Fibroblast of skin of left biceps (primary cell): ENCODE results near the gene MIF.
"Not testable (repeated sequence)": the region's sequence is repeated elsewhere in the genome, so short reads cannot be mapped to it uniquely, and the experiment has no call there.

Source experiments
- DNase-seq, 2 experiments: peaks; one replicate each; pipeline ENCODE4 v3.0.0-alpha.2; 2013; ENCODE audit warnings: low read depth in 2 of 2

Gene MIF

DNA sequence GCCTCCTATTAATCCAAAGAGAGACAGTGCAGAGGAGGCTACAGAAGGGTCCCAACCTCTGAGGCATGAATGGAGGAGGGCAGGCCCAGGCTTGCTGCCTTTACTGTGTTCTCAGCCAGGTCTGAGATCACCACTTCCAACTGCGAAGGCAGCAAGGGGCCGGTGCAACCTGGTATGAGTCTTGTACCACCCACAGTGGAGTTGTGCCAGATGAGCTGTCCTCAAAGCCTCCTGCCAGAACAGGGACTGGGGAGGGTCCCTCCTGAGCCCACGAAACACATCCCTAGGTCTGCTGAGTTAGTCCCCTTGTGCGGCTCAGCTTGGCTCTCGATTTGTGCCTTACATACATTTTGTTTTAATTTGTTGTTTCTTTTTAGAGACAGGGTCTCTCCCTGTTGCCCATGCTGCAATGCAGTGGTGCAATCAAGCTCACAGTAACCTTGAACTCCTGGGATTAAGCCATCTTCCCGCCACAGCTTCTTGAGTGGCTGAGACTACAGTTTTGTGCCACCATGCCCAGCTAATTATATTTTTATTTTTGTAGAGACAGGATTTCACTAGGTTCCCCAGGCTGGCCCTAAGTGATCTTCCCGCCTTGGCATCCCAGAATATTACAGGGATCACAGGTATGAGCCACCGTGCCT is 9.3 kb downstream of the MIF start:
- DNase-seq: no peak

DNA sequence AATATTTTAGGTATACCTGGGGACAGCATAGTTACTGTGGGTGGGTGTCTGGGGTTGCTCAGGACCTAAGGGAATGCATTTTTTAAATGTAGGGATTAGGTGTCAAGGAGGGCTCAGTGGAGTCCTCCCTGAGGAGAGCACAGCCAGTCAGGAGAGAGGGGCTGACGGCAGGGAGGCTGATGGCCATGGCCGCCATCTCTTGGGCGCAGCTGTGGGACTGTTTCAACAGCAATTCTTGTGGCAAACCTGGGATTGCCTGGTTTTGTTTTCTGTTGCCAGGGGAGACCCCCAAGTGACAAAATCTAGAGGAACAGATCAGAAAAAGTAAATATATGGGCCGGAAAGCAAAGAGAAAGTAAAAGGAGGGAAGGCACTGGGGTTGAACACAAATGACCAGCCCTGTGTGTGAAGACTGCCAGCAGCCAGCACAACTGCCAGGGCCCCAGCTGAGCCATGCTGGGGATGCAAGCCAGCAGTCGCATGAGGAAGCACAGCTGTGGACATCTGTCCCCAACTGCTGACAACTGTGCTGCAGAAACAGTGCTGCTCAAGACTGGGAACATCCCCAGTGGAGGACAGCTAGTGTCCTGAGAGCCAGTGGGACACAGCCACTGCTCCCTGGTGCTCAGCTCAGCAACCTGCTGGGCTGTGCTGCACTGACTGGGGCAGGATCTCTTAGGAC is 10.5 kb downstream of the MIF start:
- DNase-seq: no peak

DNA sequence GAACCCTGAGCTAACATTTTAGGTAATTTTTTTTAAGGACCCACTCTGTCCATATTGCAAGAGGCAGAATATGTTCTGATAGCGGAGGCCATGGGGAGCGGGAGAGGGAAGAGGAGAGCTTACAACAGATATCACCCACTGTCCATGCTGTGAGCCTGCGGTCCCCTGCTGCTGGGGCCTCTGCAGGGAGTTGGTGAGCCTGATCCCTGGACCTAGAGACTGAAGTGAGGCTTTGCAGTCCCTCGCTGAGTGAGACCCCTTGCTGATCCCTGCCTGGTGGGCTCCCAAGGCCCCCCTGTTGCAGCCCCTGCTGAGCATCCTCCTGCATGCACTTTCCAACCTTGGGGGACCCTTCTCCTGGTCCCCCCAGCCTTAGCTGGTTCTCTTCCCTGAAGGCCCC is 12.5 kb downstream of the MIF start:
- DNase-seq: no peak

DNA sequence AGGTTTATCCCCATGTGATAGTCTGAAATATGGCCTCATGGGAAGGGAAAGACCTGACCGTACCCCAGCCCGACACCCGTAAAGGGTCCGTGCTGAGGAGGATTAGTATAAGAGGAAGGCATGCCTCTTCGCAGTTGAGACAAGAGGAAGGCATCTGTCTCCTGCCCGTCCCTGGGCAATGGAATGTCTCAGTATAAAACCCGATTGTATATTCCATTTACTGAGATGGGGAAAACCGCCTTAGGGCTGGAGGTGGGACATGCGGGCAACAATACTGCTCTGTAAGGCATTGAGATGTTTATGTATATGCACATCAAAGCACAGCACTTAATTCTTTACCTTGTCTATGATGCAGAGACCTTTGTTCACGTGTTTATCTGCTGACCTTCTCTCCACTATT is 13.2 kb downstream of the MIF start:
- not testable (repeated sequence) for DNase-seq

DNA sequence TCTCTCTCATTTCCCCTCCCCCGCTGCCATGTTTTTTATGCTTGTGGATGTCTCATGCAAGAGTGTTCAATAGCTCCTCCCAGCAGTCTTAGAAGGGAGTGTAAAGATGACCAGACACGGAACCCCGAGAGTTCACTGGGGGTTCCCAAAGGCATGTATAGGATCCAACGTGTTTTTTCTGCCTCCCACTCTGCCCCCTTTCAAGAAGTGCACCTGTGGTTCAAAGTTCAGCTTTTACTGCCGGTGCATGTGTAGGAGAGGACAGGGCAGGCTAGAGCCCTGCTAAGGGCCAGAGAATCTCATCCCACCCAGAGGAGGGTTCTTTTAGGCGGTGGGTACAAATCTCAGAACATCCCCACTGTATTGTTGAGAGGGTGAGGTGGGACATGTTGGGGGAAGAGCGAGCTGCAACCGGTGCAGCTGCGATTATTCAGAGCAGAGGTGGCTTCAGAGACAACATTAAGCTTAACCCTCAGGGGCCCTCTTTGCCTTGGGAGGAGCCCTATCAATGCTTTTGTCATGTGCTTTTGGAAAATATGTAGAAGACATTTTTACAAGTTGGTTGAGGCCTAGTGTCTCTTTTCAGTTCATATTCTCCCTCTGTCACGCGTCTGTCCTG is 14.5 kb downstream of the MIF start:
- no peak for DNase-seq

DNA sequence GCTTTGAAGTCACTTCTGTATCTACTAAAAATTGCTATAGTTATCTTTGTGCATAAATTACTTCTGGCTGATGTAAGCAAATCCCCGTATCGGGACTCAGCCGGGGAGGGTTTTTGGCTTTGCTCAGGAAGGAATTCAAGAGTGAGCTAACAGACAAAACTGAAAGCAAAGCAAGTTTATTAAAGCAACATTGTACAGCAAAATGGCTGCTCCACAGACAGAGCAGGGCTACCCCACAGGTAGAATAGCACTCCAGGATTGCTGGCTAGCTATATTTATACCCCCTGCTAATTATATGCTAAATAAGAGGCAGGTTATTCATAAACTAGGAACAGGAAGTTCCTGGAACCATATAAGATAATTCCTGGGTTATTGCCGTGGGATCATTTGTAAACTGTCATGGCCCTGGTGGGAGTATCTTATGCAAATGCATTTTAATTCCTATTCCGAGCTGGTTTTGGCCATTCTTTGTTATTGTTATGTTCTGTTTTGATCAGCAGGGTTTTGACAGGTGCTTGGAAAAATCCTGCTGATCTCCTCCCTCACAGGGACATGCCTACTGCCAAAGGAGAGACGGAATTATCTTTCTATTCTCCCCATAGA is 15.2 kb downstream of the MIF start:
- no peak for DNase-seq

DNA sequence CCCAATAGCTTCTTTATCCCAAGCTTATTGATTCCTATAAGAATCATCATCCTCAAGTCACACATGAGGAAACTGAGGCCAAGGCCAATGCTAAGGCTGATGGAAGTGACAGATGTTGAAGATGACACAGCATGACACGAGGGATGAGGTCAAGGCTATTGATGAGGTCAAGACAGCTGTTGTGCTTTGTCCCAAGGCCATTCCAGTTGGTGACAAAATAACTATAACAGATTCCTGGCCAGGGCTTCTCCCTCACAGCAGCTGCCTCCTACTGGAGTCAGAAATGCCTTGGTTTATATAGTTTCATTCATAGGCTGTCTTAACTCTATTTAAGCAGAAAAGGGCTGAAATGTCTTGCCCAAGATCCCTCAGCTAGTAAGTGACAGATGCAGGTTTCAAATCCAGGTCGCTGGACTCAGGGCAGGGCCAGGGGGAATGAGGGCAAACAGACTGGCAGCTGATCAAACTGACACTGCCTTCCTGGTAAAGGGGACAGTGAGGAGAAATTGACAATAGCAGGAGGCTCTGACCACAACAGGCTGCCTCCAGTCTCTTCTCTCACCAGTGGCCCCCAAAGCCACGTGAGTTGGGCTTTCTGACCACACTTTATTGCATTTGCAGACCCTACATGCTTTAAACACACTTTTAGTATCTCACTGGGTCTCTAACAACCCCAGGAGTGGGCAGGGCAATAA is 16.5 kb downstream of the MIF start:
- no peak for DNase-seq

DNA sequence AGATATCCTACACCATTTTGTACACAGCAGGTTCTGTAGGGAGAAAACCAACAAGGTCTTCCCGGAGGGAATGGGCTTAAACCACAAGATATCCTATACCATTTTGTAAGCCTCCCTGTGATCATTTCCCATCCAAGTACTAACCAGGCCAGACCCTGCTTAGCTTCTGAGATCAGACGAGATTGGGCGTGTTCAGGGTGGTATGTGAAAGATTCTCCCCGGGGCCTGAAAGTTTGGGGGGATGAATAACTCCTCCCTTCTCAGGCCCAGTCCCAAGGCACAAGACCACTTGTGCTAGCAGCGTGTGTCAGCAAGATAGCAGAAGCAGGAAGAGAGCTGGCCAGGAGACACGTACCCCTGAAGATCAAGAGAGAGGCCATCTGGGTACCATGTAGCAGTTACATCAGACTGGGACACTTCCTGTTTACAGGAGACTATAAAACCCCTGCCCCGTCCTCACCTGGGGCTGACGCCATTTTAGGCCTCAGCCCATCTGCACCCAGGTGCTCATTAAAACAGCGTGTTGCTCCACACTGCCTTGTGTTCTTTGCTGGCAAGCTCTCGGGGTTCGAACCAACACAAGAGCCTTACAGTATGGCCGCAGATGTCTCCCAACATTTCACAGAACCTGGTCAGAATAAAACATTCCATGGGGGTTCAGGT is 17.3 kb downstream of the MIF start:
- DNase-seq: no peak

DNA sequence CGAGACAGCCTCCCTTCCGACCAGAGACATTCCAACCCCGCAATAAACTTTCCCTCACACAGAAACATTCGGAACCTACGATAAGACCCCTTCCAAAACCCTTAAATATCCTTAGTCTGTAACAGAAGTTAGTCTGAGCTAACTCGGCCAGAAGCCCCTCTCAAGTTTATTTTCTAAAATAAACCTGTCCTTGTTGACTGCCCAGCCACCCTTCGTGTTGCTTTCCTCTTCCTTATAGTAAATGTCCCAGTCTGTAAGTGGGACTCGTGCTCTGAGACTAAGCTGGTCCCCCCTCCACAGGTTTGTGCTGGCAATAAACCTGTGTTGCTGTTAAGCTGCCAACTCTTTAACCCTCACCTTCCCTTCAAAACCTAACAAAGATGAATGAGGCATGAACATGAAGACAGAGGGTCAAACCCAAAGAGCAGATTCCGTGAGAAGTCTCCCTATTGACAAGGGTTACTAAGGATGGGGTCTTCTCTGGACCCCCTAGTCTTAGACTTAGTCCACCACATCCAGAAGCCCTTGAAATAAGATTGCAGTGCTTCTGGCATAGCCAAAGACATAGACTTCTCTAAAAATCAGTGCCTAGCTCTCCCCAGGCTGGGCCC is 18.2 kb downstream of the MIF start:
- DNase-seq: no peak

DNA sequence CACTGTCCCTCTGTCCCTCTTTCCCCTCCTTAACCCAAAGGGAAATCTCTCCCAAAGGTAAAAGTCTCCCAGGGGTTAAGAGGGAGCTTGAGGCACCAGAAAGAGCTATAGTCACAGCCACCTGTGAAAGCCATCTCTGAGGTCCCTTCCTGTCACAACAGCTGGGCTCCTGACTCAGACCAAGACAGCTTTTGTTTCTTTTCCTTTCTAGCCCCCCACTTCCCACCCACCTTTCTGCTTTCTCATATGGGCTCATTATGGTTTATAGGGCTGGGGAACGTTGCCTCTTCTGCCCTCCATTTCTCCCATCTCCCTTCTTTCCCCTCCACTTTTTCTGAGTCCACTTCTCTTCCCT is 19.1 kb downstream of the MIF start:
- DNase-seq: no peak

DNA sequence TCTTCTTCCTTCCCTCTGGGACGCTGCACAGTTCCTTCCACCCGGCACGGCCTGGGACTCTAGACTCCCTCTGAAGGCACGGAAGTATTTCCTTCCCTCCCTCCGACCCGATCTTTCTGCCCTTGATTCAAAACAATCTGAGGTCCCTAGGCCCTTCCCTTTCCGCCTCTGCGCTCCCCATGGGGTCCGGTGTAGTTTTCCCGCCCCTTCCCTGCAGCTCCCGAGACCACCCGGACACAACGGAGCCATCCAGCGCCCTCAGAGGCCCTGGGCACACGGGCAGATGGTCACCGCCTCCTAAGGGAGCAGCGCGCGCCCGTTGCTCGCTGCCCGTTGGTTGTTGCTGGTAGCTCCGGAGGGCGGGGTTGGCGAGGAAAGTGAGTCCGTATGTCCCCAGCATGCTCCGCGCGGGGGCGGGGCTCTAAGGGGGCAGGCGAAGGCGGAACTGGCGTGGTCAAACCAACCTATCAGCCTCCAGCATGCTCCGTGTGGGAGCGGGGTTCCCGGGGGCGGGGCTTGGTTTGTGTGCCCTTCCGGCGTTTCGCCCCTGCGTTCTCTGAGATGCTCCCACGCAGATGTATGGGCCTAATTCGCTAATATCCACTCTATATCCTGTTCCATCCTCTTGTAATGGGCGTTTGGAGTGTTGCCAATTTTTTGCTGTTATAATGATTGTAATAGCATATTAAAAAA is 19.6 kb downstream of the MIF start:
- peak; percentile 94 to 95 for DNase-seq

DNA sequence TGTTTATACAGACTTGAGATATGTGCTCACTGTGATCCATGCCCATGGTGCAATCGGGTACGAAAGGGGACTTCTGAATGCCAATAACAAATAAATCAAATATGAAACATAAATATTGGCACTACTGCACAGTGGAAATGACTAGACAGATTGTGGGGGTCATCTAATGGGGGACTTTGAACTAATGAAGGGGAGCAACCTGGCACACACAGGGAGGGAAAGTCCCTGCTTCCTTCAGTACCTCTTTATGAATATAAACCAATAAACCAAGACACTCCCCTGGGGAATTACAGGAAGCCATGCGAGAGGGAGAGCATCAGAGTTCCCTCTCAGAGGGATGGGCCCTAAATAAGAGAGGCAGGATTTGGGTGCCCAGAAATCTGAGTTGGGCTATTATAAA is 21.1 kb downstream of the MIF start:
- DNase-seq: no peak

DNA sequence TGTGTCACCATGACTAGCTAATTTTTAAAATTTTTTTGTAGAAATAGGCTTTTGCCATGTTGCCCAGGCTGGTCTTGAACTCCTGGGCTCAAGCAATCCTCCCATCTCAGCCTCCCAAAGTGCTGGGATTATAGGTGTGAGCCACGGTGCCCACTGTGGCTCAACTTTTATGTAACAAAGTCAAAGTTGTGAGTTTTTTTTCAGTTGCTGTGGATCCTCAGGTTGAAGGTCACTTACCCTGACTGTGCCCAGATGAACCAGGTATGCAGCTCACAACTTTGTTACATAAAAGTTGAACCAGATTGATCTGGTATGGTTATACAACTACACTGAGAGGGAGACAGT is 26.1 kb downstream of the MIF start:
- not testable (repeated sequence) for DNase-seq

DNA sequence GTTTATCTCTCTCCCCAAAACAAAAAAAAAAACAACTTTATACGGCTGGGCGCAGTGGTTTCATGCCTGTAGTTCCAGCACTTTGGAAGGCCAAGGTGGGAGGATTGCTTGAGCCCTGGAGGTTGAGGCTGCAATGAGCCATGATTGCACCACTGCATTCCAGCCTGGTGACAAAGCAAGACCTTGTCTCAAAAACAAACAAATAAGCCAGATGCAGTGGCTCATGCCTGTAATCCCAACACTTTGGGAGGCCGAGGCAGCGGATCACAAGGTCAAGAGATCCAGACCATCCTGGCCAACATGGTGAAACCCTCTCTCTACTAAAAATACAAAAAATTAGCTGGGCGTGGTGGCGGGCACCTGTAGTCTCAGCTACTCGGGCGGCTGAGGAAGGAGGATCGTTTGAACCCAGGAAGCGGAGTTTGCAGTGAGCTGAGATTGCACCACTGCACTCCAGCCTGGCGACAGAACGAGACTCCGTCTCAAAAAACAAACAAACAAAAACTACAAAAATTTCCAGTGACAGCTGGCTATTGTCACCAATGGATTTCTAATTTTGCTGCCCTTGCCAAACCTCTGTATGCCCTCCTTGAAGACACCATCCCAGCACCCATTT is 27.5 kb downstream of the MIF start:
- not testable (repeated sequence) for DNase-seq

DNA sequence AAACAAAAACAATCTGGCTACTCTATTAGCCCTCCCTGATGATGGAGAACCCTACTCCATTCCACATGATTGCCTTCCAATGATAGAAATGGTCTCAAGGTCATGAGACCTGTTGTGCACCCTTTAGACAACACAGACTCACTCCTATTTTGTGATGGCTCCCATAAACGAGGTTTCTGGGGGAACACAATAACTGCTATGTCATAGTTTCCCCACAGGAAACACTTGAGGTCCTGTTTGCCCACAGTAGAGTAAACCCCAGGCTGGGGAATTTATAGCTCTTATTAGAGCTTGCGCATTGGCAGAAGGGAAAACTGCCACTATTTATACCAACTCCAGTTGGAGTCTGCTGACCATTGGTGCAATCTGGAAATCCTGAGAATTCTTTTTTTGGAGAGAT is 28.7 kb downstream of the MIF start:
- DNase-seq: no peak

DNA sequence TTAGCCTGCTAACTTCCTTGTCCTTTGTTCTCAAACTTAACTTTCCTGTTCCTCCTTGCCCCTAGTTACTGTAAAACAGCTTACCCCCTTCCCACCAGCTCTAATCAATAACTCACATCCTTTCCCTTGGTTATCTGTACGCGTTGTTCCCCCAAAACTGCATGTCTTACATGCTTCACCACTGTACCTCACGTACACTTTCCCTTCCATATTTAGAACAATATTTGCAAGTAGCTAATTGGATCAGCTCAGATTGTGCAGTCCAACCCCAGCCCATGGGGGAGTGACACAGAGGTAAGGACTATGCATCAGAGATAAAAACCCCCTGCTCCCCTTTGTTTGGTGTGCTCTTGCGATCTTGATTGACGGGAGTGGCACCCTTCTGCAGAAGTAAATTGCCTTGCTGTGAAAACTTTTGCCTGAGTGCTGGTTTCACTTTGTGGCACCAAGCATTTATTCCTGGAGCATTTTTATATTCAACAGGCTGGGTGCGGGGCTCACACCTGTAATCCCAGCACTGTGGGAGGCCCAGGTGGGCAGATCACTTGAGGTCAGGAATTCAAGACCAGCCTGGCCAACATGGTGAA is 30.9 kb downstream of the MIF start:
- no peak for DNase-seq

DNA sequence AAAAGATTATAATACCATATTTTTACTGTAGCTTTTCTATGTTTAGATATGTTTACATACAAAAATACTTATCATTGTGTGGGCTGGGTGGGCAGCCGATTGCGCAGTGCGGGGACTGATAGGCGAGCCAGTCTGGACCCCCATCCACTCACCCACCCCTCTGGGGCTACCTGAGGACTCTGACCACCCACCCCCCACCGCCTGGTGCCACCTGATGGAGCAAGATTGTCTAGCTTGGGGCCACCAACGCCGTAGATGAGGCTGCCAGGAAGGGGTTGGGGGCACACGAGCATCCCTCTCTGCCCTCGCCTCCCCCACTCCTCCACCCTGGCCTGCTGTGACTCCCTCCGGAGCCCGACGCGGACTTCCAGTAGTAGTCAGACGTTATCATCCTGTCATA is 32.4 kb downstream of the MIF start:
- DNase-seq: no peak

DNA sequence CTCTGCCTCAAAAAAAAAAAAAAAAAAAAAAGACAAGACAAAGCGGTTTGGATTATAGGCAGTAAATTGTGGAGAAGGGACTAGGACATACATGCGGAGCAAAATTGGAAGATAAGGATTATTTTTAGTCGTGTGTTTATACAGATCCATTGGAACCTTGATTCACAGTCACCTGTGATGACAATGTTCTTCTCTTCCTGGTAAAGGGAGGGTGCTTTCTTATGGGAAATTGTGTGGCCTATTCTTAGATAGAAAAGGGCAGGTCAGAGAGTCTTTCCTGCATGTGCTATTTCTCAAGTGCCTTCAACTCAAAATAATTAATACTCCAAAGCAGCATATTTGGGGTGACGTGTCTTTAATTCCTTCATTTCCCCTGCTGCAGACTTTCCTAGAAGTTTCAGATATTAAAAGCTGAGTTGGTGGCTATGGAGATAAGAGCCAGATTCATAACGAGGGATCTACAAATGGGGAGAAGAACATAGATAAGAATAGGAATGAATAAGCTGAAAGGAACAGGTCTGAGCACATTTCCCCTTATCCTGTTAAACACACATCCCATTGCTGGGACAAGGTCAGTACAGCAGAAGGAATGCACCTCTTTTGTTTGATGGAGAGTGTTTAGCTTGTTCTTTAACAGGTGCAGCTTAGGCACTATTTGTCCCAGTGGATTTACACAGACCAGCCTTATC is 44.3 kb downstream of the MIF start:
- DNase-seq: no peak

DNA sequence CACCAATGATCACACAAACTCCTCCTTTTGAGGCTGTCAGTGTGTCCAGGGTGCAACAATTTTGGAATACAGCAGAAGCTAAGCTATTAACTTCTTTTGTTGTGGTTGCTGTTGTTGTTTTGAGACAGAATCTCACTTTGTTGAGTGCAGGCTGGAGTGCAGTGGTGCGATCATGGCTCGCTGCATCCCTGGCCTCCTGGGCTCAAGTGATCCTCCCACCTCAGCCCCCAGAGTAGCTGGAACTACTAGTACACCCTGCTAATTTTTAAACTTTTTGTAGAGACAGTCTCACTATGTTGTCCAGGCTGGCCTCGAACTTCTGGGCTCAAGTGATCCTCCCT is 44.8 kb downstream of the MIF start:
- no peak for DNase-seq

DNA sequence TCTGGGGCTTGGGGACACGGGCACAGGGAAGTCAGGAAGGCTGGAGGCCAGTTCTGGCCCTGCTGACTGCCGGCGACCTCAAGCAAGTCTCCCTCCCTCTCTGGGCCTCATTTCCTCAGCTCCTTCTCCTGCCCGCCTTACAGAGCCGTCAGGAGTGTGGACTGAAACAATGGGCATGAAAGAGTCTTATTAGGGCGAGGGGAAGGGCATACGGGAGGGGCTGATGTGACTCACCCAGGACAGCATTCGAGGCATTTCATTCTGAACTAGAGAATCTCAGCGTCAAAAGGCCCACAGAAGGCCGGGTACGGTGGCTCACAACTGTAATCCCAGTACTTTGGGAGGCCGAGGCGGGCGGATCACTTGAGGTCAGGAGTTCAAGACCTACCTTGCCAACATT is 46.0 kb downstream of the MIF start:
- DNase-seq: not testable (repeated sequence)
